ENCODE results near the gene PRRG1.

- TF ChIP-seq, protein P1, sequence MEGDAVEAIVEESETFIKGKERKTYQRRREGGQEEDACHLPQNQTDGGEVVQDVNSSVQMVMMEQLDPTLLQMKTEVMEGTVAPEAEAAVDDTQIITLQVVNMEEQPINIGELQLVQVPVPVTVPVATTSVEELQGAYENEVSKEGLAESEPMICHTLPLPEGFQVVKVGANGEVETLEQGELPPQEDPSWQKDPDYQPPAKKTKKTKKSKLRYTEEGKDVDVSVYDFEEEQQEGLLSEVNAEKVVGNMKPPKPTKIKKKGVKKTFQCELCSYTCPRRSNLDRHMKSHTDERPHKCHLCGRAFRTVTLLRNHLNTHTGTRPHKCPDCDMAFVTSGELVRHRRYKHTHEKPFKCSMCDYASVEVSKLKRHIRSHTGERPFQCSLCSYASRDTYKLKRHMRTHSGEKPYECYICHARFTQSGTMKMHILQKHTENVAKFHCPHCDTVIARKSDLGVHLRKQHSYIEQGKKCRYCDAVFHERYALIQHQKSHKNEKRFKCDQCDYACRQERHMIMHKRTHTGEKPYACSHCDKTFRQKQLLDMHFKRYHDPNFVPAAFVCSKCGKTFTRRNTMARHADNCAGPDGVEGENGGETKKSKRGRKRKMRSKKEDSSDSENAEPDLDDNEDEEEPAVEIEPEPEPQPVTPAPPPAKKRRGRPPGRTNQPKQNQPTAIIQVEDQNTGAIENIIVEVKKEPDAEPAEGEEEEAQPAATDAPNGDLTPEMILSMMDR (IDR thresholded peaks at IDR 0.05), result no peak
- TF ChIP-seq POLR2A (IDR thresholded peaks at IDR 0.05), result no peak
These were observed 88.0 kb downstream of the PRRG1 start for GRCh38 chrX:37437160-37437559.

Data from body of pancreas (tissue), 4 donors.